Activated CD4-positive, alpha-beta T cell treated with anti-CD3 and anti-CD28 coated beads, Interleukin-2, amount 50 U/mL, for 16 hours (primary cell): ENCODE data around the gene PDXP.
"Not testable (repeated sequence)": the region's sequence is repeated elsewhere in the genome, so short reads cannot be mapped to it uniquely, and the experiment has no call there.

Source experiments
- DNase-seq: peaks from one replicate; pipeline ENCODE4 v3.0.0-alpha.2; 2020

The PDXP gene

GRCh38 chr22:37675930-37676735 lies 17.6 kb downstream of the PDXP start:
- DNase-seq, result no peak

GRCh38 chr22:37676736-37677492 lies 18.4 kb downstream of the PDXP start:
- peak; percentile 96 for DNase-seq

GRCh38 chr22:37677493-37677974 lies 19.0 kb downstream of the PDXP start:
- no peak for DNase-seq

GRCh38 chr22:37678372-37678771 lies 19.8 kb downstream of the PDXP start:
- DNase-seq, result no peak

- no peak for DNase-seq
Observed at GRCh38 chr22:37679670-37680069, 21.1 kb downstream of the PDXP start.

GRCh38 chr22:37680191-37680851 lies 21.8 kb downstream of the PDXP start:
- no peak for DNase-seq

GRCh38 chr22:37681001-37681424 lies 22.5 kb downstream of the PDXP start:
- DNase-seq, result no peak

- peak; percentile 83 for DNase-seq
Observed at GRCh38 chr22:37681556-37682049, 23.1 kb downstream of the PDXP start.

- DNase-seq, result no peak
Observed at GRCh38 chr22:37684803-37685615, 26.5 kb downstream of the PDXP start.

- peak; percentile 86 for DNase-seq
Observed at GRCh38 chr22:37686002-37686982, 27.8 kb downstream of the PDXP start, which contains the start of gene NOL12. TSS of gene NOL12 (plus strand) at chr22:37686343. CDS start at chr22:37686393, 50 bp downstream.

GRCh38 chr22:37690407-37690806 lies 31.9 kb downstream of the PDXP start:
- no peak for DNase-seq

GRCh38 chr22:37690901-37691504 lies 32.5 kb downstream of the PDXP start:
- no peak for DNase-seq

GRCh38 chr22:37692627-37693285 lies 34.2 kb downstream of the PDXP start:
- DNase-seq, result no peak

- DNase-seq, result not testable (repeated sequence)
Observed at GRCh38 chr22:37694131-37694530, 35.6 kb downstream of the PDXP start.

- DNase-seq, result not testable (repeated sequence)
Observed at GRCh38 chr22:37696260-37696656, 37.7 kb downstream of the PDXP start.

GRCh38 chr22:37696657-37697537 lies 38.4 kb downstream of the PDXP start, which contains the start of gene TRIOBP:
TSS of gene TRIOBP (plus strand) at chr22:37697048. CDS start at chr22:37701366, 4,318 bp downstream.
- peak; percentile 90 for DNase-seq

- no peak for DNase-seq
Observed at GRCh38 chr22:37697538-37697835, 39.0 kb downstream of the PDXP start.

- no peak for DNase-seq
Observed at GRCh38 chr22:37701141-37701786, 42.7 kb downstream of the PDXP start.
